GM12865 (cell line): ENCODE measurements around the gene CLEC4D.
A peak's percentile ranks its signal among the peaks of the same experiment; 100 is the strongest.

Experiments
- DNase-seq: peaks from one replicate; pipeline ENCODE4 v3.0.0; 2010; ENCODE audit warnings: low read depth
- H3K4me3 ChIP-seq: 2 replicates; pipeline ENCODE4 v1.5.1; 2011; ENCODE audit warnings: mild to moderate bottlenecking, low read depth, low read length, control low read depth
- TF ChIP-seq, protein P1 (sequence below): IDR thresholded peaks from 2 replicates; pipeline ENCODE4 v1.5.1; 2011; ENCODE audit warnings: low read length, control low read depth, low read depth, inconsistent platforms; ENCODE audit not compliant: insufficient read depth; ENCODE audit errors: missing control alignments

CLEC4D gene

DNA sequence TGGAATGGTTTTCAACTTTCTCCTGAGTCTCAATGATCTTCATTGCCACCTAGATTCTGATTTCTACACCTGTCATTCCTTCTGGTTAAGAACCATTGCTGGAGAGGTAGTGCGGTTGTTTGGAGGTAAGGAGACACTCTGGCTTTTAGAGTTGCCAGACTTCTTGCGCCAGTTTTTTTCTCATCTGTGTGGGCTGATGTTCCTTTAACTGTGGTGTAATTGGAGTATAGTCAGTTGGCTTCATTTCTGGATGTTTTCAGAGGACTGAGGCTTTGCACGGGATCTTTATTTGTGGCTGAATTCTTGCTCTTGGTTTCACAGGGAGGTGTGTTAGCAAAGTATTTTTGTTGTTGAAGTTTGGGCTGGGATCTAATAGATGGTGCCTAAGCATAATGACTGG is 5.7 kb upstream of the CLEC4D start:
- no peak overlapping the region for H3K4me3 ChIP-seq
- TF ChIP-seq, protein P1, sequence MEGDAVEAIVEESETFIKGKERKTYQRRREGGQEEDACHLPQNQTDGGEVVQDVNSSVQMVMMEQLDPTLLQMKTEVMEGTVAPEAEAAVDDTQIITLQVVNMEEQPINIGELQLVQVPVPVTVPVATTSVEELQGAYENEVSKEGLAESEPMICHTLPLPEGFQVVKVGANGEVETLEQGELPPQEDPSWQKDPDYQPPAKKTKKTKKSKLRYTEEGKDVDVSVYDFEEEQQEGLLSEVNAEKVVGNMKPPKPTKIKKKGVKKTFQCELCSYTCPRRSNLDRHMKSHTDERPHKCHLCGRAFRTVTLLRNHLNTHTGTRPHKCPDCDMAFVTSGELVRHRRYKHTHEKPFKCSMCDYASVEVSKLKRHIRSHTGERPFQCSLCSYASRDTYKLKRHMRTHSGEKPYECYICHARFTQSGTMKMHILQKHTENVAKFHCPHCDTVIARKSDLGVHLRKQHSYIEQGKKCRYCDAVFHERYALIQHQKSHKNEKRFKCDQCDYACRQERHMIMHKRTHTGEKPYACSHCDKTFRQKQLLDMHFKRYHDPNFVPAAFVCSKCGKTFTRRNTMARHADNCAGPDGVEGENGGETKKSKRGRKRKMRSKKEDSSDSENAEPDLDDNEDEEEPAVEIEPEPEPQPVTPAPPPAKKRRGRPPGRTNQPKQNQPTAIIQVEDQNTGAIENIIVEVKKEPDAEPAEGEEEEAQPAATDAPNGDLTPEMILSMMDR = no peak
- DNase-seq = no peak

DNA sequence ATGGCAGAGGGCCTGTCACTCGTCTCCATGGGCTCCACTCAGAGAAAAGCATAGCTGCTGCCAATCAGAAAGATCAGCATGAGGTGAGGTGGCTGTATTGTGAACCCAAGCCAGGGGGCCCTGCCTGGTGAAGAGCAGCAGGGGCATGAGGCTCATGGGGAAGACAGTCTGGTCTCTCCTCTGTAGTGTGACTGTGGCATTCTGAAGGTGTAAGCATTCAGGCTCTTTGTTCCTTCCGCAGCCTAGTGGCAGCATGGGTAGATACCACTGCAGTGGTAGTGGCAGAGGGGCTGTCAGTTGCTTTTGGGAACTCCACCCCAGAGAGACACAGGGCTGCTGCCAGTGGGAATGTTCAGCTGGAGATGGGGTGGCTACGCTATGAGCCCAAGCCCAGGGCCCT is 5.1 kb upstream of the CLEC4D start:
- DNase-seq = no peak
- TF ChIP-seq, protein P1 = no peak
- no peak overlapping the region for H3K4me3 ChIP-seq

DNA sequence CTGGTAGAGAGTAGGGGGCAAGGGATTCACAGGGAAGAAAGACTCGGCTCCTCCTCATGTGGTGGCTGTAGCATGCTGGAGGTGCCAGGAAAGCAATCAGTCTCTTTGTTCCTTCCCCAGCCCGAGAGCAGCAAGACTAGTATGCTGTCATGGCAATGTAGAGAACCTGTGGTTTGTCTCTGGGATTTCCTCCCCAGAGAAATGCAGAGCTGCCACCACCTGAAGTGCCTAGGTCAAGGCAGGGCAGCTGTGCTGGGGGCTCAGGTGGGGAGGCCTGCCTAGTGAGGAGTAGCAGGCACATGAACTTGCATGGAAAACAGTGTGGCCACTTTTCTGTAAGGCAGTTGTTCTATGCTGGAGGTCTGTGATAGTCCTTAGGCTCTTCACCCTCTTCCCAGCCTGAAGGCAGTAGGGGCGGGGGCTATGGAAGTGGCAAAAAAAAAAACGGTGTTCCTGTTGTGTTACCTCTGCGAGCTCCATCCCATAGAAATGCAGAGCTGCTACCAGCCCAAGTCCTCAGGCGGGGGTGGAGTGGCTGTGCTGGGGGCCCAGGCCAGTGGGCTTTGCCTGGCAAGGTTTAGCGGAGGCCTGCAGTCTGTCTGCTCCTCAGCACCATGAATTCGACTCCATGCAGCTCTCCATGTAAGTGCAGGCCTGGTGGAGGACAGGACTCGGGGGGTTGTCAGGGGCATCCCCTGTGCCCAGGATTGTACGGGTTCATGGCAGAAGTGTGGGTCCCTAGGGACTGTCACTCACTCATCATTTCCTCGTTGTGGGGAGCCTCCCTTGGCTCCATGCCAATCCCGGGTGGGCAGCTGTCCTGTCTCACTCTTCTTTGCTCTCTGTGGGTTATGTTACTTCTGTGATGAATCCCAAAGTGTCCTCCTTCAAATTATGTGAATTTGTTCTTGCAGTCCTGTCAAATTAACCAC is 4.1 kb upstream of the CLEC4D start:
- peak; percentile 17 for DNase-seq
- TF ChIP-seq, protein P1 = no peak
- no peak overlapping the region for H3K4me3 ChIP-seq

DNA sequence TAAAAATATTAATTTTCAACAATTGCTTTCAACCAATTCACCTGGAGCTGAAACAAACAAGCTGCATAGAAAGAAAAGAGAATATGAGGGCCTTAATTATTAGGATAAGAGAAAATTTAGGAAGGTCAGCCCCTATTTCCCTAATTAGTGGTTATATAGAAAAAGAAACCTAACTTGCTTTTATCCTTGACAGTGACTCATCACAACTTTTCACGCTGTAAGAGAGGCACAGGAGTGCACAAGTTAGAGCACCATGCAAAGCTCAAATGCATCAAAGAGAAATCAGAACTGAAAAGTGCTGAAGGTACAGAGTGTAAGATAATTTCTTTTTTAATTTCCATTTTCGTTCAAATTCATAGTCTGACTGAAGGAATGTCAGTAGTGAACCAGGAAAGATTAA is 4.7 kb downstream of the CLEC4D start:
- DNase-seq = no peak
- TF ChIP-seq, protein P1 = no peak
- no peak overlapping the region for H3K4me3 ChIP-seq

DNA sequence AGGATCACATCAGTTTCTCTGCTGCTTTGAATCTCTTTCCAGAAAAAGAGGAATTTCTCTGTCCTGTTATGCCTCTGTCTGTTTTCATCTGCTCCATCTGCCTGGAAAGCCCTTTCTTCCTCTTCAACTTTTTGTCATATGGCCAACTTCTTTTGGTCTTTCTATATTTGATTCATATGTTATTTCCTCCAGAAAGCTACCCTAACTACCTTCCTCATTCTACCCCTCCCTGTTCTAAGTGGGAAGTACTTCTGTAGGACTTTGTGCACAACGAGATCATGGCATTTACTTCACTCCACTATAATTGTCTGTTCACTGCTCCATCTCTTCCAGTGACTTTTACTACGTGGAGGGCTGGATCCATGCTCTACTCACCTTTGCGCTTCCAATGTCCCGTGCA is 5.9 kb downstream of the CLEC4D start:
- H3K4me3 ChIP-seq = no peak overlapping the region
- DNase-seq = no peak
- TF ChIP-seq, protein P1 = no peak

DNA sequence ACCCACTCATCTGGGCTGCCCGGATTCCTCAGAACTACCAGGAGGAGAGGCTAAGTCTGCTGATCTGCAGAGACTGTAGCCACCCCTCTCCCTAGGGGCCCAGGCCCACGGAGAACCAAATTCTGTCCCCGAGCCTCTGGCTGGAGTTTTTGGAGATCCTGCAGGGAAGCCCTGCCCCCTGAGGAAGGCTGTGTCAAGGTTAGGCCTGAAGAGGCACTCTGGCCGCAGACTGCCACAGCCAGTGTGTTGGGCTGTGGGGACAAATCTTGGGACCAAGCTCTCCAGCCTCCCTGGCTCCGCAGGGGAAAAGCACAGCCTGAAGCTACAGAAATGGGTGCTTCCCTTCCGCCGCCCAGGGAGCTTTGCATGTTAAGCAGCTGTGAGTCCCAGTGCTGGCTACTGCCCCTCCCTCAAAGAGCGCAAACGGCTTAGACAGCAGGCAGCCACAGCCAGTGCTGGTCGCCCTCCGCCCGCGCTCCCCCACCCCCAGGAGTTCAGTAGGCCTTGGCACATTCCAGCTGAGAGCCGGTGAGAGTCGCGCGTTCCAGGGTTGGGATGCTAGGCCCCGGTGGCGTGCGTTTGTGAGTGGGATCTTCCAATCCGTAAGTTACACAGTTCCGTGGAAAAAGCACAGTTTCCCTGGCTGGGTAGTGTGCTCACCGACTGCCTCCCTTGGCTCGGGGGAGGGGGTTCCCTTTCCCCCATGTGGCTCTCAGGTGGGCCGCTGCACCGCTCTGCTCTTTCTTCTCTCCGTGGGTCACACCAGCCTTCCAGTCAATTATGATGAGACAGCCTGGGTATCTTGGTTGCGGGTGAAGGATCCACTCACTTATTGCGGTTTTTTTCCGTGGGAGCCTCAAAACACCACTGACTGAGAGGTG is 14.2 kb downstream of the CLEC4D start:
- H3K4me3 ChIP-seq = no peak overlapping the region
- no peak for DNase-seq
- TF ChIP-seq, protein P1 = no peak
